Ascending aorta (tissue), 2 donors: ENCODE data around the gene CELSR1. TPM values are rescaled to one million over a fixed set of nuclear protein-coding genes. Genes with fewer than 3 reads are reported as not detected.
A peak's percentile ranks its signal among the peaks of the same experiment; 100 is the strongest.

Source experiments
- DNase-seq, 2 donors: peaks; one replicate each; pipeline ENCODE4 v3.0.0-alpha.2; 2019; ENCODE audit warnings: low spot score in 2 of 2
- H3K27ac ChIP-seq, 2 donors: fragments of 200-600 bp; sonication (generic); one replicate each; pipeline ENCODE4 v1.5.1; 2016 to 2017; ENCODE audit warnings: mild to moderate bottlenecking in 1 of 2
- H3K27me3 ChIP-seq: fragments of 200-600 bp; sonication (generic); one replicate; pipeline ENCODE4 v1.5.1; 2017
- H3K36me3 ChIP-seq, 2 donors: fragments of 200-600 bp; sonication (generic); one replicate each; pipeline ENCODE4 v1.5.1; 2016
- H3K4me1 ChIP-seq, 2 donors: fragments of 200-600 bp; sonication (generic); one replicate each; pipeline ENCODE4 v1.5.1; 2016 to 2017; ENCODE audit warnings: mild to moderate bottlenecking in 1 of 2
- H3K4me3 ChIP-seq, 2 donors: fragments of 200-600 bp; sonication (generic); one replicate each; pipeline ENCODE4 v1.5.1; 2016 to 2017; ENCODE audit warnings: mild to moderate bottlenecking in 1 of 2
- H3K9me3 ChIP-seq, 2 donors: fragments of 200-600 bp; sonication (generic); one replicate each; pipeline ENCODE4 v1.5.1; 2016
- CTCF ChIP-seq, 3 experiments: fragments of 200-600 bp in 2 of 3; fragments of 450-650 bp in 1 of 3; sonication (generic) in 2 of 3; IDR thresholded peaks; one replicate each; pipeline ENCODE4 v1.5.1; 2016 to 2019; ENCODE audit warnings: antibody characterized with exemption in 3 of 3, mild to moderate bottlenecking in 1 of 3, moderate library complexity in 1 of 3
- intact Hi-C: fragments of 100-400 bp; cut with DNase I; formaldehyde crosslinking; loops from one replicate; pipeline ENCODE4 v1.15.1; 2023
- total RNA-seq: library from RNA; depleted of rRNA; stranded (reverse); fragments of >200 nt; gene quantifications from one replicate; pipeline ENCODE4 v1.1.0, GENCODE V29; 2016

The CELSR1 gene
- total RNA-seq, 1 donor from 2014 or later = 10.5 TPM

GRCh38 chr22:46579751-46580449 is 42.5 kb upstream of the CELSR1 start:
- intact Hi-C loops = no loop called here
- peak in 1 of 2 donors; percentile 6 for DNase-seq
- no peaks in the 10 kb centered on the region for H3K36me3 ChIP-seq
- H3K9me3 ChIP-seq = no peaks in the 10 kb centered on the region
- no peak overlapping the region for H3K4me3 ChIP-seq
- peaks cover 8 to 26% of the 10 kb centered on the region in 2 donors for H3K4me1 ChIP-seq
- peak overlapping the region in 1 of 2 donors; percentile 54 for H3K27ac ChIP-seq
- H3K27me3 ChIP-seq = no peaks in the 10 kb centered on the region
- no peak for TF ChIP-seq CTCF (IDR thresholded peaks at IDR 0.05)

DNA sequence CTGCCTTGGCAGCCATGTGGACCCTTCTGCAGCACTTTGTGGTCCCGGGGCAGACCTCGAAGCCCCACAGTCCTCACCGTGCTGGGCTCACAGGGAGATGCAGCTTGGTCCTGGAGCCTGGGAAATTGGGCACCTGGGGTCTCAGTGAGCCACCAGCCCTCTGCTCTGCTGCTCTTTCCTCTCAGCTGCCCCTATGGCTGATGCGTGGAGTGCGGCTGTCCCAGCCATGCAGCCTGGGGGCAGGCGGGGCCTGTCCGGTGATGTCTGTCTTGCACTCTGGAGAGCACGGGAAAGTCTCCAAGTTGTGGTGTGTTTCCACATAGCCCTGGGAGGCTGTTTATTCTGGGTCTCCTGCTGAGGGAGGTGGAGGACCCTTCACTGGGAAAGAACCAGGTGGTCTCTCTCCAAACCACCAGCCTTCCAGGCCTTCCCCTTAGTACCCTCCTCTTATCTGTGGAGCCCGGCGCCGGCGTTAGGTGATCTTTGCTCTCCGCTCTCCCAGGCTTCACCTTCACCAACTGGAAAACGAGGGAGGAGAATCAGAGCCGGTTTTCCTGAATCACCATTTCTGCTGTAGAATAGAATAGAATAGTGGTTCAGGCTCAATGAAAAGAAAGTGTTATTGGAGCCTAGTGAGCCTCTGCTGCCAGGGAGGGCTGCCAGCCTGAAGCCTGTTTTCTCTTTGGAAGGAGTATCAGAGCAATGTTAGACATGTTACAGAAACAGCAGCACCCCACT is 41.6 kb upstream of the CELSR1 start:
- Histone ChIP-seq H3K27ac (peak overlapping the region in 1 of 2 donors; percentile 54), H3K4me1 (peaks cover 8 to 26% of the 10 kb centered on the region in 2 donors), H3K9me3 (no peaks in the 10 kb centered on the region), H3K4me3 (peak overlapping the region; percentile 31 to 91), H3K27me3 (no peaks in the 10 kb centered on the region), H3K36me3 (no peaks in the 10 kb centered on the region)
- no peak for DNase-seq
- intact Hi-C loops = no loop called here
- no peak for TF ChIP-seq CTCF (IDR thresholded peaks at IDR 0.05)

DNA sequence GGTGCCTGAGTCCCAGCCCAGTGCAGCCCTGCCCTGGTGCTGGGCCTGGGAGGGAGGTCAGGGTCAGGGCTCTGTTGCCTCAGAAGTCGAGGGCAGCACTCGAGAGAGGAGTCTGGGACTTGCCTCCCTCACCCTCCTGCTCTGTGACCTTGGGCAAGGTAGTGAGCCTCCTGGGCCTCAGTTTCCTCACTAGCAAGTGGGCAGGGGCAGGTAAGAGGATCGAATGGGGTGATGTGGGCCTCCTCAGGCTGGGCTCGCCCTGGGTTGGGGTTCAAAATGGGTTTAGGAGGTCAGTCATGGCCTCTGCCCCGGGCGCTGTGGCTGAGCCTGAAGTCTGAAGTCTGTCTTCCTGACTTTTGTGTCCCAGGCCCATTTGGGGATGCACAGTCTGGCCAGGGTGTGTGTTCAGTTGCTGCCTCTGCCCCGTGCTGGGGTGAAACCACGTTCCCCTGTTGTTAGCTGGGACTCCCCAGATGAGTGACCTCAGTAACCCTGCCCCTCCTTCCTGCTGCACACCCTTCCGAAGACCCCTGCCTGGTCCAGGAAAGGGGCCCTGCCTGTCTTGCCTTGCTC is 40.9 kb upstream of the CELSR1 start:
- H3K9me3 ChIP-seq = no peaks in the 10 kb centered on the region
- H3K4me1 ChIP-seq = peaks cover 8 to 26% of the 10 kb centered on the region in 2 donors
- no peak for TF ChIP-seq CTCF (IDR thresholded peaks at IDR 0.05)
- no peaks in the 10 kb centered on the region for H3K27me3 ChIP-seq
- no peaks in the 10 kb centered on the region for H3K36me3 ChIP-seq
- intact Hi-C loops = no loop called here
- peak overlapping the region; percentile 76 to 91 for H3K4me3 ChIP-seq
- H3K27ac ChIP-seq = peak overlapping the region; percentile 17 to 54
- DNase-seq = no peak

DNA sequence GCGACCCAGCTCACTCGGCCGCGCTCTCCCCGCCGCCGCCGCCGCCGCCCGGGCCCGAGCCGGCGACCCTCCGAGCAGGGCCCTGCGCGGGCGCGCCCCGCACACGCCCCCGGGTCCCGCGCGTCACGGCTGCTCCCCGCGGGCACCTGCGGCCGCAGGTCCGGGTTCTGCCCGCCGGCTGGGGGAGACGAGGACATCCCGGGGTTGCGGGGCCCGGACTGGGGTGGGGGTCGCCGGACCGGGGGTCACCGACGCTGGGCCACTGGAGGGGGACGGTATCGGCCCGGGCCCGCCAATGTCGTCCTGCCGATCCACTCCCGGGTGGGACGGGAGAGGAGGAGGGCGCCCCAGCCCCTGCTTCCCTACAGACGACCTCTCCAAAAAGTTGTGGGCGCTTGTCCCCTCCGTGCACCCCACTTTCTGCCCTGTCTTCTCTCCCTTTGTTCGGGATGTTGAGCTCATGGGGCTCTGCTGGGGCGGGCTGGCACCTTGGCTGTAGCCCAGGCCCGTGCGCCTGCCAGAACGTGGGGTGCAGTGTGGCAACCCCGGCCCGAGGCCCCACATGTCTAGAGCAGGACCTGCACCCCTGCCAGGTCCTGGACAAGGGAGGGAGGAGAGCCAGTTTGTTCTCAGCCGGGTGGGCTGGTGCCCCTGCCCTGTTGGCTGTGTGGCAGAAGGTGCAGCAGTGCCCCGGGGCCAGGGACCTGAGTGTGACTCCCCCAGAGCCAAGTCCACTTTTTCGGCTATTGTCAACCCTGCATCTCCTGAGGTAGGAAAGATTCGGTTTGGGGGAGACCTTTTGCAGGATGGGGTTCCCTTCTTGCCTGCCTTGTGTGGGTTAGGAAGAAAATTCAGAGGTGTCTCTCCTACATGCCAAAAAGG is 40.2 kb upstream of the CELSR1 start:
- TF ChIP-seq CTCF (IDR thresholded peaks at IDR 0.05) = no peak
- H3K4me1 ChIP-seq = peaks cover 8 to 26% of the 10 kb centered on the region in 2 donors
- peak overlapping the region; percentile 28 to 54 for H3K27ac ChIP-seq

More for the DNA sequence above, 40.2 kb upstream of the CELSR1 start:
- peak overlapping the region; percentile 76 to 91 for H3K4me3 ChIP-seq
- no peaks in the 10 kb centered on the region for H3K27me3 ChIP-seq
- intact Hi-C loops = no loop called here
- H3K36me3 ChIP-seq = no peaks in the 10 kb centered on the region
- no peak for DNase-seq
- H3K9me3 ChIP-seq = no peaks in the 10 kb centered on the region
